Measurements from ENCODE around the gene ANKRD36C.
"Not testable (repeated sequence)": the region's sequence is repeated elsewhere in the genome, so short reads cannot be mapped to it uniquely, and the experiment has no call there.

DNA sequence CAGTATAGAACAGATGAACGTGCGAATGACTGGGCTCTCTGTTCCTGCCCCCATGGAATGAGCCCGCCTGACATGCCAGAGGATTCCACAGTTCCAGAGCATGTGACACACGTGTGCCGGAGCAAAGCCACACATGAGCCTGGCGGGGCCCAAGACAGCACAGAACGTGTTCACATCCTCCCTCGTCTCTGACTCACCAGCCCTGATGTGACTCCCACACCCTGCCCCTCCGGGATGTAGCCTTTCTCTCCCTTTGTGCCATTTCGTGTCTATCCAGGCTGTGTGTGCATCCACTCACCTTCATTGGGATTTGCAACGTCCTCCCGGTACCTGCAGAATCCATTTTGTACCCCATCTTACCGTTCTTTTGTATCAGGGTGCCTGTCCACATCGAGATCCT, 43.9 kb upstream of the ANKRD36C start:
- not testable (repeated sequence) for TF ChIP-seq ZNF114 (CRISPR knock-in tag; IDR thresholded peaks at IDR 0.05); ZNF331 (CRISPR knock-in tag; IDR thresholded peaks at IDR 0.05; ENCODE audit: low read depth)
- TF ChIP-seq, protein P1, sequence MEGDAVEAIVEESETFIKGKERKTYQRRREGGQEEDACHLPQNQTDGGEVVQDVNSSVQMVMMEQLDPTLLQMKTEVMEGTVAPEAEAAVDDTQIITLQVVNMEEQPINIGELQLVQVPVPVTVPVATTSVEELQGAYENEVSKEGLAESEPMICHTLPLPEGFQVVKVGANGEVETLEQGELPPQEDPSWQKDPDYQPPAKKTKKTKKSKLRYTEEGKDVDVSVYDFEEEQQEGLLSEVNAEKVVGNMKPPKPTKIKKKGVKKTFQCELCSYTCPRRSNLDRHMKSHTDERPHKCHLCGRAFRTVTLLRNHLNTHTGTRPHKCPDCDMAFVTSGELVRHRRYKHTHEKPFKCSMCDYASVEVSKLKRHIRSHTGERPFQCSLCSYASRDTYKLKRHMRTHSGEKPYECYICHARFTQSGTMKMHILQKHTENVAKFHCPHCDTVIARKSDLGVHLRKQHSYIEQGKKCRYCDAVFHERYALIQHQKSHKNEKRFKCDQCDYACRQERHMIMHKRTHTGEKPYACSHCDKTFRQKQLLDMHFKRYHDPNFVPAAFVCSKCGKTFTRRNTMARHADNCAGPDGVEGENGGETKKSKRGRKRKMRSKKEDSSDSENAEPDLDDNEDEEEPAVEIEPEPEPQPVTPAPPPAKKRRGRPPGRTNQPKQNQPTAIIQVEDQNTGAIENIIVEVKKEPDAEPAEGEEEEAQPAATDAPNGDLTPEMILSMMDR (conservative IDR thresholded peaks at IDR 0.05; ENCODE audit: low read depth in 2 of 2), result not testable (repeated sequence)
